Common myeloid progenitor, CD34-positive (primary cell): Measurements from ENCODE around the gene ANO4.

ENCODE experiments used
- CTCF ChIA-PET: fragments of 350-600 bp; sonication (Branson Sonifier 250); formaldehyde crosslinking; loops from one replicate; lab custom pipeline; 2021; ENCODE audit warnings: antibody characterized with exemption; lab: Charles Lee
- POLR2A ChIA-PET: fragments of 350-600 bp; sonication (Branson Sonifier 250); formaldehyde crosslinking; loops from one replicate; lab custom pipeline; 2021; ENCODE audit warnings: antibody characterized with exemption; lab: Charles Lee
- DNase-seq, 3 donors: peaks; one replicate each; pipeline versions ENCODE4 v3.0.0 to v3.0.0-alpha.2; 2013
- H3K27ac ChIP-seq, 2 experiments: 1 replicate in 1 of 2; 2 replicates in 1 of 2; pipeline ENCODE4 v1.7.0; 2013; ENCODE audit warnings: inconsistent platforms in 2 of 2, low read length in 2 of 2, mild to moderate bottlenecking in 2 of 2, low read depth in 1 of 2, moderate library complexity in 1 of 2; ENCODE audit not compliant: severe bottlenecking in 2 of 2, insufficient read depth in 1 of 2, poor library complexity in 1 of 2
- H3K27me3 ChIP-seq, 5 experiments: replicated peaks in 2 of 5; 1 replicate in 3 of 5; 2 replicates in 2 of 5; pipeline versions ENCODE4 v1.6.1 to v1.7.0; 2013; ENCODE audit warnings: low read length in 4 of 5, mild to moderate bottlenecking in 2 of 5, moderate library complexity in 2 of 5, inconsistent platforms in 1 of 5; ENCODE audit not compliant: insufficient read depth in 5 of 5, control insufficient read depth in 4 of 5
- H3K36me3 ChIP-seq, 4 experiments: 1 replicate in 2 of 4; 2 replicates in 2 of 4; pipeline versions ENCODE4 v1.6.1 to v1.7.0; 2013; ENCODE audit warnings: low read length in 3 of 4, control low read depth in 1 of 4, mild to moderate bottlenecking in 1 of 4; ENCODE audit not compliant: control insufficient read depth in 4 of 4, insufficient read depth in 4 of 4
- H3K4me1 ChIP-seq, 4 experiments: 1 replicate in 3 of 4; 2 replicates in 1 of 4; pipeline versions ENCODE4 v1.6.1 to v1.7.1; 2013; ENCODE audit warnings: low read length in 3 of 4, mild to moderate bottlenecking in 3 of 4, control low read depth in 1 of 4, inconsistent platforms in 1 of 4, moderate library complexity in 1 of 4; ENCODE audit not compliant: control insufficient read depth in 4 of 4, insufficient read depth in 4 of 4; ENCODE audit errors: control extremely low read depth in 1 of 4
- H3K4me3 ChIP-seq, 7 experiments: 1 replicate in 4 of 7; 2 replicates in 3 of 7; pipeline versions ENCODE4 v1.5.1 to v1.7.0; 2013; ENCODE audit warnings: mild to moderate bottlenecking in 7 of 7, low read length in 6 of 7, moderate library complexity in 6 of 7, inconsistent platforms in 2 of 7, low read depth in 2 of 7, control low read depth in 1 of 7; ENCODE audit not compliant: insufficient read depth in 4 of 7, control insufficient read depth in 1 of 7; ENCODE audit errors: extremely low read depth in 1 of 7
- H3K9me3 ChIP-seq, 5 experiments: 1 replicate in 4 of 5; 2 replicates in 1 of 5; pipeline versions ENCODE4 v1.6.1 to v1.7.1; 2013; ENCODE audit warnings: low read length in 4 of 5, mild to moderate bottlenecking in 2 of 5, inconsistent platforms in 1 of 5, low read depth in 1 of 5, moderate library complexity in 1 of 5; ENCODE audit not compliant: control insufficient read depth in 4 of 5, insufficient read depth in 2 of 5; ENCODE audit errors: control extremely low read depth in 1 of 5
- WGBS: methylation state at CpG from one replicate; pipeline ENCODE4 v1.1.5; 2013; ENCODE audit not compliant: insufficient coverage; 5-methylcytosine and 5-hydroxymethylcytosine counted together

The ANO4 gene

GRCh38 chr12:100867639-100868393 lies 73.2 kb downstream of the ANO4 start:
- Histone ChIP-seq H3K4me3 (no peak overlapping the region), H3K27ac (no peak overlapping the region), H3K4me1 (no peaks in the 10 kb centered on the region), H3K27me3 (no peaks in the 10 kb centered on the region), H3K36me3 (no peaks in the 10 kb centered on the region), H3K9me3 (no peaks in the 10 kb centered on the region)
- WGBS = 88% methylated on average over 3 of the region's 4 CpGs
- DNase-seq = no peak
- CTCF ChIA-PET = interaction anchor here (0.9 kb wide), 1 partner anchor 298 kb away, joined by 3 read pairs; no protein-coding TSS in a partner anchor
- POLR2A ChIA-PET = no interaction called here

GRCh38 chr12:100868487-100868886 lies 73.9 kb downstream of the ANO4 start:
- ChIA-PET POLR2A (no interaction called here), CTCF (no interaction called here)
- Histone ChIP-seq H3K27ac (no peak overlapping the region), H3K36me3 (no peaks in the 10 kb centered on the region), H3K4me1 (no peaks in the 10 kb centered on the region), H3K27me3 (no peaks in the 10 kb centered on the region), H3K4me3 (no peak overlapping the region), H3K9me3 (peaks cover 0 to under 1% (median 0%) of the 10 kb centered on the region in 5 experiments)
- DNase-seq = no peak
- WGBS = 100% methylated on average over 1 of the region's 1 CpG

GRCh38 chr12:100871195-100871734 lies 76.7 kb downstream of the ANO4 start:
- Histone ChIP-seq H3K27ac (no peak overlapping the region), H3K9me3 (peaks cover 0 to 6% (median 0%) of the 10 kb centered on the region in 5 experiments), H3K4me1 (no peaks in the 10 kb centered on the region), H3K36me3 (no peaks in the 10 kb centered on the region), H3K4me3 (no peak overlapping the region), H3K27me3 (no peaks in the 10 kb centered on the region)
- POLR2A ChIA-PET = no interaction called here
- no CpG with 5 or more reads among the region's 1 CpG for WGBS
- CTCF ChIA-PET = no interaction called here
- DNase-seq = no peak

- peaks cover 0 to 6% (median 0%) of the 10 kb centered on the region in 5 experiments for H3K9me3 ChIP-seq
- WGBS = 86% methylated on average over 5 of the region's 7 CpGs
- DNase-seq = no peak
- H3K36me3 ChIP-seq = no peaks in the 10 kb centered on the region
- POLR2A ChIA-PET = no interaction called here
- no peak overlapping the region for H3K27ac ChIP-seq
- no peaks in the 10 kb centered on the region for H3K4me1 ChIP-seq
- H3K27me3 ChIP-seq = peaks cover 0 to 1% (median 0%) of the 10 kb centered on the region in 5 experiments
- CTCF ChIA-PET = no interaction called here
- H3K4me3 ChIP-seq = no peak overlapping the region
These were observed 80.6 kb downstream of the ANO4 start for GRCh38 chr12:100875156-100875555.

- 94% methylated on average over 2 of the region's 2 CpGs for WGBS
- ChIA-PET POLR2A (no interaction called here), CTCF (no interaction called here)
- Histone ChIP-seq H3K4me3 (no peak overlapping the region), H3K27me3 (peaks cover 0 to 1% (median 0%) of the 10 kb centered on the region in 5 experiments), H3K36me3 (no peaks in the 10 kb centered on the region), H3K9me3 (peaks cover 0 to 6% (median 0%) of the 10 kb centered on the region in 5 experiments), H3K27ac (no peak overlapping the region), H3K4me1 (no peaks in the 10 kb centered on the region)
- no peak for DNase-seq
These were observed 81.2 kb downstream of the ANO4 start for GRCh38 chr12:100875771-100876170.

- CTCF ChIA-PET = interaction anchor here (1.2 kb wide), 1 partner anchor 14 kb away, joined by 3 read pairs; no protein-coding TSS in a partner anchor
- Histone ChIP-seq H3K36me3 (no peaks in the 10 kb centered on the region), H3K27me3 (peaks cover 0 to 1% (median 0%) of the 10 kb centered on the region in 5 experiments), H3K4me1 (no peaks in the 10 kb centered on the region), H3K9me3 (peaks cover 0 to 6% (median 0%) of the 10 kb centered on the region in 5 experiments), H3K27ac (no peak overlapping the region), H3K4me3 (no peak overlapping the region)
- WGBS = no CpG with 5 or more reads among the region's 2 CpGs
- DNase-seq = no peak
- POLR2A ChIA-PET = no interaction called here
These were observed 83.2 kb downstream of the ANO4 start for GRCh38 chr12:100877776-100878175.

GRCh38 chr12:100895192-100895591 lies 100.6 kb downstream of the ANO4 start:
- no peak for DNase-seq
- no peak overlapping the region for H3K4me3 ChIP-seq
- H3K9me3 ChIP-seq = no peaks in the 10 kb centered on the region
- ChIA-PET POLR2A (no interaction called here), CTCF (no interaction called here)
- H3K4me1 ChIP-seq = no peaks in the 10 kb centered on the region
- H3K36me3 ChIP-seq = no peaks in the 10 kb centered on the region
- H3K27me3 ChIP-seq = peaks cover 0 to 3% (median 0%) of the 10 kb centered on the region in 5 experiments
- no peak overlapping the region for H3K27ac ChIP-seq
- 95% methylated on average over 2 of the region's 2 CpGs for WGBS
